TTC549 (cell line): ENCODE data around the gene CYTH4.

Experiments used
- FAIRE-seq: peaks from 2 replicates; lab custom pipeline; 2012; peaks lifted over from hg19 to GRCh38; lab: Jason Lieb, UNC

Gene CYTH4

GRCh38 chr22:37270928-37271650, 11.2 kb upstream of the CYTH4 start:
- no peak for FAIRE-seq

- no peak for FAIRE-seq
Measured at GRCh38 chr22:37273126-37273845, 9.0 kb upstream of the CYTH4 start.

- no peak for FAIRE-seq
Measured at GRCh38 chr22:37273846-37274225, 8.5 kb upstream of the CYTH4 start.

GRCh38 chr22:37274380-37274862, 7.9 kb upstream of the CYTH4 start:
- FAIRE-seq: no peak

GRCh38 chr22:37275134-37275533, 7.2 kb upstream of the CYTH4 start:
- FAIRE-seq: no peak

- no peak for FAIRE-seq
Measured at GRCh38 chr22:37275622-37276021, 6.7 kb upstream of the CYTH4 start.

GRCh38 chr22:37276776-37277175, 5.5 kb upstream of the CYTH4 start:
- no peak for FAIRE-seq

- FAIRE-seq: no peak
Measured at GRCh38 chr22:37277384-37277783, 4.9 kb upstream of the CYTH4 start.

GRCh38 chr22:37278261-37278660, 4.0 kb upstream of the CYTH4 start:
- FAIRE-seq: no peak

- FAIRE-seq: no peak
Measured at GRCh38 chr22:37279331-37280181, 2.8 kb upstream of the CYTH4 start.

GRCh38 chr22:37280718-37281117, 1.6 kb upstream of the CYTH4 start:
- no peak for FAIRE-seq

- FAIRE-seq: no peak
Measured at GRCh38 chr22:37281195-37281594, 1.1 kb upstream of the CYTH4 start.

GRCh38 chr22:37281646-37282384, 493 bp upstream of the CYTH4 start:
- FAIRE-seq: no peak

GRCh38 chr22:37283393-37283937, 1.2 kb downstream of the CYTH4 start:
- FAIRE-seq: no peak

GRCh38 chr22:37284126-37284804, 2.0 kb downstream of the CYTH4 start:
- FAIRE-seq: no peak

GRCh38 chr22:37284805-37285355, 2.6 kb downstream of the CYTH4 start:
- no peak for FAIRE-seq

- no peak for FAIRE-seq
Measured at GRCh38 chr22:37285937-37286336, 3.6 kb downstream of the CYTH4 start.

GRCh38 chr22:37287550-37287951, 5.2 kb downstream of the CYTH4 start:
- FAIRE-seq: no peak

GRCh38 chr22:37288521-37288920, 6.2 kb downstream of the CYTH4 start:
- FAIRE-seq: no peak

GRCh38 chr22:37289156-37289735, 6.9 kb downstream of the CYTH4 start:
- no peak for FAIRE-seq

- no peak for FAIRE-seq
Measured at GRCh38 chr22:37290737-37291136, 8.4 kb downstream of the CYTH4 start.
